ENCODE measurements around the gene RGMA.
"Not testable (repeated sequence)": the region's sequence is repeated elsewhere in the genome, so short reads cannot be mapped to it uniquely, and the experiment has no call there.

- not testable (repeated sequence) for TF ChIP-seq POLR2A (IDR thresholded peaks at IDR 0.05; ENCODE audit: low read depth, low read length); POLR2AphosphoS5 (IDR thresholded peaks at IDR 0.05; ENCODE audit: low read depth, low read length); TAF1 (IDR thresholded peaks at IDR 0.05; ENCODE audit: borderline replicate concordance, low read depth, low read length)
These were observed 49.3 kb downstream of the RGMA start for GRCh38 chr15:93039562-93040287.

All from GM12892 (cell line).